ENCODE data around the gene RND3.

DNA sequence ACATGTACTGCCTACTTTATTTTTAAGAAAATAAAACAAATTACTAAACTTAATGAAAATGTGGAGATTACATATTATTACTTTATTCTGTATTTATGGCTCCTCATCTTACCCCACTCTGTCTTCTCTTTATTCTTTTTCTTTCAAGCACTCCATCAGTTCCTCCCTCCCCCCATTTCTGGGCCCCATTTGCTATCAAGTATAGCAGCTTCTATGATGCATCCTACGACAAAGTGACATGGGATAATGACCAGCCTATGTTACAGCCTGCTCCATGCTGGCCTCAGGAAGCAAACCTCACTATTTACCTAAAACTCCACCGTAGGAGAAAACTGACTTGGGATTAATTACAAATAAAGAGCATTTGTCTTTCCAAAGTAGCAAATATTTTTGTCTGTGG, 58.8 kb downstream of the RND3 start:
- TF ChIP-seq GABPA (tag; conservative IDR thresholded peaks at IDR 0.05; ENCODE audit: low read depth) (no peak), ZNF830 (CRISPR knock-in tag; IDR thresholded peaks at IDR 0.05) (no peak), ZNF431 (CRISPR knock-in tag; IDR thresholded peaks at IDR 0.05) (no peak)
